GM21576 (cell line): ENCODE data around the gene ABCG5.

ENCODE experiments used
- ATAC-seq: cut with Tn5 transposase; IDR thresholded peaks from one replicate; pipeline ENCODE4 v1.9.1; 2021; ENCODE audit warnings: mild to moderate bottlenecking, moderate library complexity; ENCODE audit not compliant: unreplicated experiment

The ABCG5 gene

DNA sequence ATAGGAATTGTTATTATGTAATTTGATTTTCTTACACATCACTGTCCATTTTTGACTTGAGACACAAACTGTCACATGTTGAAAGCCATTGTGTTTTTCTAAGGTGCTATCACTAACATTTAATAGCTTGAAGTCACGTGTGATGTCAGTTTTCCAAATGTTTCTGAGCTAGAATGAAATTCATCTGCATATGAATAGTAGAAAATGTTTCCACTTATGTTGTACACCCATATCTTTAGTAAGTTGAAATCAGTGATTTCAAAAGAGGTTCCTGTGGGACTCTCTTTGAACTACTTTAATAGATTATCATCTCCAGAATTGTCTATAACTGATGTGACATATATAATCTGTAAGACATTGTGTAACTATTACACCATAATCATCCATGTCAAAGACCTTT is 27.8 kb downstream of the ABCG5 start:
- no peak for ATAC-seq

DNA sequence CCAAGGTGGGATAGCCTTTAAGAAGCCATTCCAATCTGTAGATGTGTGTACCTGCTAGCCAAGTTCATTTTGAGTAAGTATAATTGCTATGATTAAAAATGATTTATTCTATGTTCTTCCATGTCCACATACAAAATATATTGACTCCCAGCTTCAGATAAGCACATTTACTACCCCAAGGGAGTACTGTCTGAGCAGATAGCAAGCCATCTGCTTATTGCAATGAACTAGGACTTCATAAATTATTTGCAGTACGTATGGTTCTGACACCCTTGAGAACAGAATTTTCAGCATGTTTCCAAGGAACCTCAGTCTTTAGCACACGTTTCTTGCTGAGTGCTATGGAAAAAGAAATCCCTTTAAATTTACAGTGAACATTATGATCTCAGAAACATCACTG is 28.2 kb downstream of the ABCG5 start:
- ATAC-seq: no peak

DNA sequence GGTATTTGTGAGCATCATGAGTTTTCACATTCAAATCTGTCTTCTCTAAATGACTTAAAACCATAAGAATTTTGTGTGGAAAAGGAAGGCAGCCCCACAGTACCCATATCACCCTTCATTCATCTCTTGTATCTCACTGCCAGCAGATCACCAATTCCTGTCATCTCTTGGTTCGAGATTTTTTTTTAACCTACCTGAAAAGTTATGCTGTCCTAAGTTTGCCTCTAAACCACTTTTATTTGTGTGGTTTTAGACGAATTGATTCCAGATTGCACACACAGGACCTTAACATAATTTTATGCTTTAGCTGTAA is 32.0 kb downstream of the ABCG5 start:
- ATAC-seq: no peak

DNA sequence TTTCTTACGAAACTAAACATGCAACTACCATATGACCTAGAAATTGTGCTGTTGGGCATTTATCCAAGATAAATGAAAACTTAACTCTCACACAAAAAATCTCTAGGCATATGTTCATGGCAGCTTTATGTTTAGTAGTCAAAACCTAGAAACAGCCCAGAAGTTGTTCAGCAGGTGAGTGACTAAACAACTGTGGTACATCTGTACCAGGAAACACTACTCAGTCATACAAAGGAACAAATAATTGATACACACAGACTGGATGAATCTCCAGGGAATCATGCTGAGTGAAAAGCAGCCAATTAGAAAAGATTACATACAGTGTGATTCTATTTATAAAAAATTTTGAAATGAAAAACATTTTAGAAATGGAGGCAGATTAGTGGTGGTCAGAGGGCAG is 35.5 kb downstream of the ABCG5 start:
- ATAC-seq: no peak

DNA sequence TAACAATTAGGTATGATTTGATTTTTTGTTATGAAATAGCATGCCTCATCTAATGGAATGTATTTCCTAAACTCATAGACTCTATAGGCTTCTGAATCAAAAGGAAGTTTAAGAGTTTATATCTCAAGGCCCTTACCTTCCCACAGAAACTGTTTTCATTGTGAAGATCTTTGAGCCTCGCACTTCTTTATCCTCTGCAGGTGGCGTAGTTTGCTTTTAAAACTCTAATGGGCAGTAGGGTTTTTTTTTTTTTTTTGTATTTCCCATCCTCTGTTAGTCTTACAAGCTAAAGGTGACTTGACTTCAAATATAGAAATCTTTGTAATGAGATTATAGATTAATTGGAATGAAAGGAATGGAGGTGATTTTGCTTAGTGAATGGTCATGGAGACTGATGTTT is 36.5 kb downstream of the ABCG5 start:
- no peak for ATAC-seq

DNA sequence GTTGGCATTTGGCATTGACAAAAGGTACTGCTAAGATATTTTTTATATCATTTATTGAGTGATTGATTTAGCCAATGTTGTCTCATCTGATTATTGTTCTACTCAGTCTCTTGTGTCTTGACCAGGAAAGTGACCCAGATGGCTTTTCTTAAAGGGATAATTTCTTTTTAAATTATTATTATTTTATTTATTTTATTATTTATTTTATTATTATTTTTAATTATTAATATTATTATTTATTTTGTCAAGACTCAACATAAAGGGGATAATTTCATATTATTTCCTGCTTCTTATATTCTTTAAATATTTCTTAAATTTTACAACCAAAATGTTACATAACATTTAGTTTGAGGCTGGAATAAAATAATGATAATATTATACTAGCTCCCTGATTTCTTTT is 37.7 kb downstream of the ABCG5 start:
- no peak for ATAC-seq

DNA sequence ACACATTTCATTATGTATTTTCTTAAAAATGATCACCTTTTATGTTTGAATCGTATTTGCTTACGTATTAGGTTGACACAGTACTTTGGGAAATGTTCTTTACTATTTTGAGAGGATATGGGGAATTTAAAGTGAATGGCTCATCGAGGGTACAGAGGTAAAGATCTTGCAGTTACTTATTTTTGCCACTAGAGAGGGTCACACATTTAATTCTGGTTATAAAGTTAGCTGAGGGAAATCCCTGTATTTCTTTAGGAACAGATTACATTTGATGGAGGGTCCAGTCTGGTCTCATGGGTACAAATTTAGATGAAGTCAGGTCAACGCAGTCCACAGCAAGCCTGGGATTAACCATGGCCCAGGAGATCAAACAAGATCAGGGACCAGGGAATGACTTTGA is 40.3 kb downstream of the ABCG5 start:
- ATAC-seq: no peak

DNA sequence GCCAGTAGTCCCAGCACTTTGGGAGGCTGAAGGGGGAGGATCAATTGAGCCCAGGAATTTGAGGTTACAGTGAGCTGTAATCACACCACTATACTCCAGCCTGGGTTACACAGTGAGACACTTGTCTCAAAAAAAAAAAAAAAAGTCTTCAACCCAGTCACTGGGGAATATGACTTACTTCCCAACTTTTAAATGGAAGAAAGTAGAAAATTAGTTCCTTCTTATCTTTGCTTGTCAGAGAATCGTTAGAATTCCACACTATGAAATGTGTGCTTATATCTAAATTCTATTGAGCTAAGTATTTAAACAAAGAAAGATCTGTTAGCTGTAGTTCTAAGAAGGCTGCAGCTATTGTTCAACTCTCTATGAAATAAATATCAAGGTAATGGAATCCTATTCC is 42.4 kb downstream of the ABCG5 start:
- ATAC-seq: no peak

DNA sequence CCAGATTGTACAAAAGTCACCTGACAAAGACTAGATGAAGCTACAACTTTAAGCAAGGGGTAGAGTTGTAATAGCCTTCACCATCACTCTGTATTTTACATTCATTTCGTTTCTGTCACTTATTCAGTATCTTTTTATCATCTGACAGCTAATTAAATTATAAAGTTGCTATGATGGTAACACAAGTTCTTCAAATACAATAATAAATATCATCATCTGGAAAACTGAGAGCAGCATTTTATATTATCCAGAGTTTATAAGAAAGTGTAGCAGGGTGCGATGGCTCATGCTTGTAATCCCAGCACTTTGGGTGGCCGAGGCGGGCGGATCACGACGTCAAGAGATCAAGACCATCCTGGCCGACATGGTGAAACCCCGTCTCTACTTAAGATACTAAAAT is 43.7 kb downstream of the ABCG5 start:
- ATAC-seq: no peak

DNA sequence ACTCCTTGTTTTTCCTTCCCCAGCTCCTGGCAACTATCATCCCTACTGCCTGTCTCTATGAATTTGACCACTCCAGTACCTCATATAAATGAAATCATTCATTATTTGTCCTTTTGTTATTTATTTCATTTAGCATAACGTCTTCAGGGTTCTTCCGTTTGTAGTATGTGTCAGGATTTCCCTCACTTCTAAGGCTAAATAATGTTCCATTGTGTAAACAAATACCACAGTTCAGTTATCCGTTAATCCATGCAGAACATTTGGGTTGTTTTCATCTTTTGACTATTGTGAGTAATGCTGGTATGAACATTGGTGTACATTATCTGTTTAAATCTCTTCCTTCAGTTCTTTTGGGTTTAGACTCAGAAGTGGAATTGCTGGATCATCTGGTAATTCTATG is 46.0 kb downstream of the ABCG5 start:
- ATAC-seq: no peak

DNA sequence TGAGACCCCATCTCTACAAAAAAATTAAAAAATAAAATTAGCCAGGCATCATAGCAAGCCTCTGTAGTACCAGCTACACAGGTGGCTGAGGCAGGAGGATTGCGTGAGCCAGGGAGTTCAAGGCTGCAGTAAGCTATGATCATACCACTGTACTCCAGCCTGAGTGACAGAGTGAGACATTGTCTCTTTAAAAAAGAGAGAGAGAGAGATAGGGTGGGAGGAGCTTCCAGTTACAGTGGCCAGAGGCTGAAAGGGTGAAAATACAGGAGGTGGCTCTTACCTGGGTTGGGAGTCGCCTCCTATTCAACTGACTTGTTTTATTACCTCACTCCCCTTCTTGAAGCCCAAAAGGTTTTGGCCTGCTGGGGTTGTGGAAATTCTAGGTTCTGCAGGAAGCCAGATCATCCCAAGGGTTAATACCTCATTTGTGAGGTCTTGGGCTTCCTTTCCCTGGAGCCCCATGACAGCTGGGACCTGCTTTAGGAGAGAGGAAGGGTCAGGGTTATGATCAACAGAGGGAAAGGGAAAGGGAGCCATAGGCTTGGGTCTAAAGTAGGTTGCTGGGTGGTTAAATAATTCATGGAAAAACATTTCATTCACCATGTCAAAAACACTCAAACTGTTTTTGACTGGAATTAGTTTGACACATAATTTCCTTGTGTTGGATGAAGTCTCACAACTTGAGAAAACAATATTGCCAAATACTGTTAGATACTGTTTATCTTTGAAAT is 47.4 kb downstream of the ABCG5 start:
- ATAC-seq: no peak

DNA sequence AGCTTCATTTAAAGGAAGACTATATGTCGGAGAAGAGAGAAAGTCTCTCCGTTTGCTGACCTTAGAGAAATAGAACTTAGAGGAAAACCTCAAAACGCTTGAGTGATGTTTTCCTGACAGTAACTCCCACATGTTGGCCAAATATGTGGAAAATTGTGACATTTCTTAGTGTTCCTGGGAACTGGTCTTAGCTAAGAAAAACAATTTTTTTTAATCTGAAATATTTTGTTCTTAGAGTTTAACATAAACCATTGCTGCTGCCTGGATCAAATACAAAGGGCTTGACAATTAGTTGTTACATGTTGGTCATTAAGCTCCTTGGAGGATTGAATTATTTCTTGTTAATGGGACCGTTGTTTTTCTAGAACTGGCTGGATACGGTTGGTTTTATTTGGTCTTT is 48.5 kb downstream of the ABCG5 start:
- ATAC-seq: no peak

DNA sequence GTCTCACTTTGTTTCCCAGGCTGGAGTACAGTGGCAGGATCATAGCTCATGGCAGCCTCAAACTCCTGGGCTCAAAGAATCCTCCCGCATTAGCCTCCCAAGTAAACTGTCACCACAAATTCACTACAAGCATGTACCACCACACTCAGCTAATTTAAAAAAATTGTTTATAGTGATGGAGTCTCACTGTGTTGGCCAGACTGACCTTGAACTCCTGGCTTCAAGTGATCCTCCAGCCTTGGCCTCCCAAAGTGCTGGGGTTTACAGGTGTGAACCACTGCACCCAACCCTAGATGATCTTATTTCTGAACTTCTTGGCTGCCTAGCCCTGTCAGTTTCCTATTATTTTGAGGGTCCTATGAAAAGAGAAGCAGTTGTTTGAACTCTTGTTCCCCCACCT is 50.0 kb downstream of the ABCG5 start:
- ATAC-seq: no peak

DNA sequence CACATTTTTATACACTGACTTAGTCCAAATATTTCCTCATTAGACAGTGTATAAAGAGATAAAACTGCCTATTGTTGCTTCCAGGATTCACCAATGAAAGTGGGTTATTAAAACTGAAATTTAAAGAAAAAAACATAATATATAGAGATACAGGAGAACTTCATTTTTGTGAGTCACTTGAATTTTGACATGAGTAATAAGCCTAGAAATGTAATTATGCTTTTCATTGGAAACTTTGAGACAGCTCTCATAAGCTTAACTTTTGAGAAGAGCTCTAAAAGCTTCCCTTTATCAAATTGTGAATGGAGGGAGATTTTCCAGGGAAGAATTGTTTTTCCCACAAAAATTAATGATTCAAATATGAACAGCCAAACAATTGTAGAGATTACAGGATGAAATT is 50.7 kb downstream of the ABCG5 start:
- ATAC-seq: no peak

DNA sequence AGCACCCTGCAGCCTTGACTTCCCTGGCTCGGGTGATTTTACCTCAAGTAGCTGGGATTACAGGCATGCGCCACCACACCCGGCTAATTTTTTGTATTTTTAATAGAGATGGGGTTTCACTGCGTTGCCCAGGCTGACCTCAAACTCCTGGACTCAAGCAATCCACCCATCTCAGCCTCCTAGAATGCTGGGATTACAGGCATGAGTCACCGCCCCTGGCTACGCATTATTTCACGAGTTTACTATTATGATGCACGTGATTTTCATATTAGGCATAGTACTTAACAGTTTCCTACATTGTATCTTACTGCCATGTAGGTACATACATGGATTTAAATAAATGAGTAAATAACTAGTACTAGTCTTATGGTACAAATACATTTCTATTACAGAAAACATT is 60.4 kb downstream of the ABCG5 start:
- no peak for ATAC-seq

DNA sequence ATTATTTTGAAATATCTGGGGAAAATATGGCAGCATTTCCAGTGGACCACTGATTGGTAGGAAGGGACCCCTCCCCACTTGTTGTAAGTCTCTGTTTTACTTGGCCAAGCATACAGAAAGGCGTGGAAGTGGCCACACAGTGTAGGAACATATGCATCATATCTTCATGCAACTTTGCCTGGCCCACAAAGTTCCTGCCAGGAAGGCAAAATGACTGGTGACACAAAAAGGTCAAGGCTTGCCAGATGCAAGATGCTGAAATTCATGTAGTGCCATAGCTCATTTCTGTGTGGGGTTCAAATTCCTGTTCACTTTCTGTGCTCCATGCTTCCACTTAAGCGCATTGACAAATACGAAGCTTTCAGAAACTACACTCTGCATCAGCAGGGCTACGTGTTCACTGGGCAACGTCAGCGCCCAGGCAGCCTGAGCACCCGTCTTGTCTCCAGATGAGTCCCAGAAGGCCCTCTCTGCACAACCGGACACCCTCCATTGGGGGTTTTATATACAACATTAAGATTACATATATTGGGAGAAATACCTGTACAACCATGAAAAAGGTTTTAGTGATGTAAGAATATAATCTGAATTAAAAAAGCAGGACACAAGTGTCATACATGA is 61.2 kb downstream of the ABCG5 start:
- no peak for ATAC-seq

DNA sequence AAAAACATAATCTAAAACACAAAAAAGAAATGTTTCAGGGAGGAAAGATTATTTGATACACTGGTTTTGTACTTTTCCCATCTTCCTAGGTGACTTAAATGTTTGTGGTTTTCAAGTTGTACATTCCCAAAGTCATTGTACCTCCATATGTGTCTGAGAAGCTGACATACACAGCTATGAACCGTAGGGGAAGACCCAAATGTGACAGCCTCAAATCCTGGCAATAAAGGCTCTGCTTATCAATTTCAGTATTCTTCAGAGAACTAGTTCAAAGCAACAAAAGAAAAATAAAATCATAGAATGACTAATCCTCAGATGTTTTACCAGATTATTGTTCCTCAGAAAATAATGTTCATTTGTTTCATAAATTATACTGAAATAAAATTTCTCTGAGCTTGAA is 62.3 kb downstream of the ABCG5 start:
- ATAC-seq: no peak

DNA sequence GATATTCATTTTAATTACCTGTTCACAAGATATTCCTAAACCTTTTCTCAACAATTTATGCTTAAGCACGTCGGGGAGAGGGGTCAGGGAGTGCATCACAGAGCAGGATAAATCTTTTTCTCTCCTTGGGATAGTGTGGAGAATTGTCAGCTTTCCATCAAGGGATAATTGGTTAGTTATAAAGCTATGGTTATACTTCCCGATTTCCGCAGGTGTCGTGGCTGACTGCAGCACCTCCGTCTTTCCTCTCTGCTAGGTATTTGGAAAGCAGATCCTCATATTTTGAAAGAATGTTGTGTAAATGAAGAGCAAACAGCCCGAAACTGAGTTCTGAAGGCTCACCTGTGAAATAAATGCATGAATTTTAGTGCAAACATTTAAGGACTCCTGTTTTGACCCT is 64.0 kb downstream of the ABCG5 start:
- no peak for ATAC-seq

DNA sequence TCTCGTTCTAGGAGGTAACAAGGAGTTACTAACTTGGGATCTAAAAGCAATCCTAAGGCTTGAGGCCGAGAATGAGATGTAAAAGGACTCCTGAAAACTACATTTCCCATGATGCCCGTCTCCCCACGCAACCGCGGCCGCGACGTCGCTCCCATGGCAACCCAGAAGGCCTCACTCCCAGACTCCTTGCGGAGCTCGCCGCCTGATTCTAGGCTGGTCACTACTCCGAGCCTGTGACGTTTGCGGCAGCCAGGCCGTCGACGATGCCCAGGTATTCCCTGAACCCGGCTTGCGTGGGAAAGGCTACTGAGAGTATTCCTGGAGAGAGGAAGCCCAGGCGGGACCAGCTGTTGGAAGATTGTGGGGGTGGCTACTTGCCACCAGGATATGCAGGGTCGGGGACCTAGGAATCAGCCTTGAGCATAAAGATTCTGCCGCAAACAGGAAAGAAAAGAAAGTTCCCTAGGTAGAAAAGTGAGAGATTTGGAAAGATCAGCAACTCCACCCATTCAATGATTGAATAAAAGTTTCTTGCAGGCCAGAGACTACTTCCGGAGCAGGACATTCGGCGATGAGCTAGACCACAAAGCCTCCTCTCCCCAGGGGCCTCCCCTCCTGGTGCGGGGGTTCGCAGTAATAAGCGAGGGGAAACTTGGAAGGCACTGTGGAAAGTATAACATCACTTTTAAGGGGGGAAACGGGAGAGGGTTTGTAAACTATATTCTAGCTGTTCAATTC is 64.6 kb downstream of the ABCG5 start, which contains the start of gene DYNC2LI1:
DYNC2LI1 (plus strand) TSS at position 164 of the 738 bp plus-strand sequence; CDS start at position 264, 100 bp downstream.
- peak; percentile 99 for ATAC-seq

DNA sequence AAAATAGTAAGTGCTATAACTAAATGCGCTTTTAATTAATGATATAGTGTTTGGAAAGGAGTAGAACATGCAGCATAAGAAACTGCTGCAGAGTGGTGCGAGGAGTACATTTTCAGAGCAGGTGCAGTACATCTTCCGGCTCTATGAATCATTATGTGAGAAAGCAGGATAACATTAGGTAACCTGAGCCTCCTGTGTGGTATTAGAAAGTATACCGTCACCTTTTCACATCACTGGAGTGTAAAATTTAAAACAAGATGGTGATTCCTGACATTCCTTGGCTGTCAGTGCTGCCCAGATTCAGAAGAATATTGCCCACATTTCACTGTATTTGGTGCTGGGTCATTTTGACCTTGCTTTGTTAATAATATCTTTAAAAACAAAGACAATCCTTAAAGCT is 72.6 kb downstream of the ABCG5 start:
- ATAC-seq: no peak

DNA sequence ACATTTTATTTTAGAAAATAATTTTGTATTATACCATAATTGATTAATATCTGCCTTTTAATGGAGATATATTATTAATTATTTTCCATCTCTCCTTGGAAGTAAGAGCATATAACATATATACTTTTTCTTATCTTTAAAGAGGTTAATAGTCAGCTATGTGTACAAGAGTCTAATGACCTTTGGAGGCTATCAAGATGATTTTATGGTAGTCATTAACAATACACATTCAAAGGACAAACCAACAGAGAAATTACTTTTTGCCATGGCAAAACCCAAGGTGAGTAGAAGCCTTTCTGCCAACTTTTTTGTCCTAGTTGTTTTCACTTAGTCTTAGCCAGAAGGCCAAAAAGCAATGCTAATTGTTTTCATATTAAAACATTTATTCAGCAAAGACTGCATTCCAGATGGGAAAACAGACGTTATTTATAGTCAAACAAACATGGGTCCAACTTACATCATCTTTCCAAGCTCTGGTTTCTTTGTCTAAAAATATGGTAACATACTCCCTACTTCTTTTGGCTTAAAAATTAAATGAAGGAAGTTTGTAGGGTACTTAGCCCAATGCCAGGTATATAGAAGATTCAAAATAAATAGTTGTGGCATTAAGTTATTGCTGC is 74.4 kb downstream of the ABCG5 start:
- no peak for ATAC-seq

DNA sequence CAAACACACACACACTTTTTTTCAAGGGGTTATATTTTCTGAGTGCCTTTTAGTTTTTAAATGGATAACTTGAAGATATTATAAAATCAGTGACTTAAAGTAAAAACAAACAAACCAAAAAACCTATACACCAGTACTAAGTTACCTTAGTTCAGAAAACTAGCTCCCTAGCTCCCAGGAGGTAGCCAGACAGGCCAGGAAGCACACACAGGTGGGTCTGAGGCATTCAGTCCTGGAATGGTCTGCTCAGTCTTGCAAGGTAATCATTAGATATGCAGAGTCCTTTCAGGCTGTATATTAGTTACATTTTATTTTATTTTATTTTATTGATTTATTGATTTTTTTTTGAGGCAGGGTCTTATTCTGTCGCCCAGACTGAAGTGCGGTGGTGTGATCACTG is 75.5 kb downstream of the ABCG5 start:
- no peak for ATAC-seq
